ENCODE measurements around the gene AAR2. TPM values are rescaled to one million over a fixed set of nuclear protein-coding genes. Genes with fewer than 3 reads are reported as not detected.

Gene AAR2
- total RNA-seq, 4 donors from 2014 or later, result 25.5 to 33.3 (median 29.9) TPM

DNA sequence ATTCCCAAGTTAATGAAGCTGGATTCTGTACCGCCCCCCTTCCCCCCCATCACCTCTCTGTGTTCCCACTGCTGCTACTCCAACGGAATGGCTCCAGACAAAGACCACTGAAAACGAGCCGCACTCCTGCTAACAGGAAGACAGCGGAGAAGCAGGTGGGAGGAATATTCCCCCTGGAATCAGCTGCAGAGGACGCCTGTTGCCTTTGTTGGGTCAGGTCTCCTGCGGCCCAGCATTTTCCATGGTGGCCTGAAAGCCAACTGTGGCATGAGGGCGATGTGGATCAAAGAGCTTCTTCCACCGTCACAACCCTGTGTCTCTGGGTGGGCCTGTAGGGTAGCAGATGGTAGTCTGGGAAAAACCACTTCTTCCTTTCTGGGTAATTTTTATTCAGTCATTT is 16.8 kb downstream of the AAR2 start:
- Histone ChIP-seq H3K4me3 (replicated peaks in 1 of 3) (no peak overlapping the region), H3K27ac (no peak overlapping the region), H3K27me3 (no peaks in the 10 kb centered on the region), H3K9me3 (no peaks in the 10 kb centered on the region), H3K36me3 (peaks cover 19 to 45% of the 10 kb centered on the region in 2 donors), H3K4me1 (no peaks in the 10 kb centered on the region)
- no peak for TF ChIP-seq POLR2A (IDR thresholded peaks at IDR 0.05)
- TF ChIP-seq, protein P1, sequence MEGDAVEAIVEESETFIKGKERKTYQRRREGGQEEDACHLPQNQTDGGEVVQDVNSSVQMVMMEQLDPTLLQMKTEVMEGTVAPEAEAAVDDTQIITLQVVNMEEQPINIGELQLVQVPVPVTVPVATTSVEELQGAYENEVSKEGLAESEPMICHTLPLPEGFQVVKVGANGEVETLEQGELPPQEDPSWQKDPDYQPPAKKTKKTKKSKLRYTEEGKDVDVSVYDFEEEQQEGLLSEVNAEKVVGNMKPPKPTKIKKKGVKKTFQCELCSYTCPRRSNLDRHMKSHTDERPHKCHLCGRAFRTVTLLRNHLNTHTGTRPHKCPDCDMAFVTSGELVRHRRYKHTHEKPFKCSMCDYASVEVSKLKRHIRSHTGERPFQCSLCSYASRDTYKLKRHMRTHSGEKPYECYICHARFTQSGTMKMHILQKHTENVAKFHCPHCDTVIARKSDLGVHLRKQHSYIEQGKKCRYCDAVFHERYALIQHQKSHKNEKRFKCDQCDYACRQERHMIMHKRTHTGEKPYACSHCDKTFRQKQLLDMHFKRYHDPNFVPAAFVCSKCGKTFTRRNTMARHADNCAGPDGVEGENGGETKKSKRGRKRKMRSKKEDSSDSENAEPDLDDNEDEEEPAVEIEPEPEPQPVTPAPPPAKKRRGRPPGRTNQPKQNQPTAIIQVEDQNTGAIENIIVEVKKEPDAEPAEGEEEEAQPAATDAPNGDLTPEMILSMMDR (IDR thresholded peaks at IDR 0.05), result no peak
- intact Hi-C loops (cut with DNase I), result no loop called here
- WGBS, 2 donors, result 91 to 97% methylated on average over 9 of the region's 9 CpGs
- no peak for DNase-seq

DNA sequence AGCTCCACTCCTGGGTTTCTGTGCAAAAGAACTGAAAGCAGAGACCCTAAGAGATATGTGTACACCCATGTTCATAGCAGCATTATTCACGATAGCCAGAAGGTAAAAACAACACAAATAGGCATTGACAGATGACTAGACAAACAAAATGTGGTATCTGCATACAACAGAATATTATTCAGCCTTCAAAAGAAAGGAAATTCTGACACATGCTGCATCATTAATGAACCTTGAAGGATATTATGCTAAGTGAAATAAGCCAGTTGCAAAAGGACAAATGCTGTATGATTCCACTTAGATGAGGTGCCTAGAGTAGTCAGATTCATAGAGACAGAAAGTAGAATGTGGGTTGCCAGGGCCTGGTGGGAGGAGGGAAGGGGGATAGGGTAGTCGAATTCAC is 17.8 kb downstream of the AAR2 start:
- WGBS, 2 donors, result 72 to 76% methylated on average over 2 of the region's 2 CpGs
- H3K4me1 ChIP-seq, result no peaks in the 10 kb centered on the region
- no peaks in the 10 kb centered on the region for H3K27me3 ChIP-seq
- no peak overlapping the region for H3K27ac ChIP-seq
- TF ChIP-seq, protein P1 (IDR thresholded peaks at IDR 0.05), result no peak
- no peak for TF ChIP-seq POLR2A (IDR thresholded peaks at IDR 0.05)
- intact Hi-C loops (cut with DNase I), result no loop called here
- H3K36me3 ChIP-seq, result peaks cover 14 to 36% of the 10 kb centered on the region in 2 donors
- H3K4me3 ChIP-seq (replicated peaks in 1 of 3), result no peak overlapping the region
- no peaks in the 10 kb centered on the region for H3K9me3 ChIP-seq
- DNase-seq, result no peak

GRCh38 chr20:36255445-36255844 is 19.2 kb downstream of the AAR2 start:
- Histone ChIP-seq H3K9me3 (no peaks in the 10 kb centered on the region), H3K4me1 (no peaks in the 10 kb centered on the region), H3K36me3 (peaks cover 9 to 32% of the 10 kb centered on the region in 2 donors), H3K27me3 (no peaks in the 10 kb centered on the region), H3K4me3 (replicated peaks in 1 of 3) (no peak overlapping the region), H3K27ac (no peak overlapping the region)
- no peak for TF ChIP-seq POLR2A (IDR thresholded peaks at IDR 0.05)
- TF ChIP-seq, protein P1 (IDR thresholded peaks at IDR 0.05), result no peak
- no peak for DNase-seq
- intact Hi-C loops (cut with DNase I), result no loop called here
- 97 to 99% methylated on average over 12 of the region's 12 CpGs for WGBS, 2 donors

DNA sequence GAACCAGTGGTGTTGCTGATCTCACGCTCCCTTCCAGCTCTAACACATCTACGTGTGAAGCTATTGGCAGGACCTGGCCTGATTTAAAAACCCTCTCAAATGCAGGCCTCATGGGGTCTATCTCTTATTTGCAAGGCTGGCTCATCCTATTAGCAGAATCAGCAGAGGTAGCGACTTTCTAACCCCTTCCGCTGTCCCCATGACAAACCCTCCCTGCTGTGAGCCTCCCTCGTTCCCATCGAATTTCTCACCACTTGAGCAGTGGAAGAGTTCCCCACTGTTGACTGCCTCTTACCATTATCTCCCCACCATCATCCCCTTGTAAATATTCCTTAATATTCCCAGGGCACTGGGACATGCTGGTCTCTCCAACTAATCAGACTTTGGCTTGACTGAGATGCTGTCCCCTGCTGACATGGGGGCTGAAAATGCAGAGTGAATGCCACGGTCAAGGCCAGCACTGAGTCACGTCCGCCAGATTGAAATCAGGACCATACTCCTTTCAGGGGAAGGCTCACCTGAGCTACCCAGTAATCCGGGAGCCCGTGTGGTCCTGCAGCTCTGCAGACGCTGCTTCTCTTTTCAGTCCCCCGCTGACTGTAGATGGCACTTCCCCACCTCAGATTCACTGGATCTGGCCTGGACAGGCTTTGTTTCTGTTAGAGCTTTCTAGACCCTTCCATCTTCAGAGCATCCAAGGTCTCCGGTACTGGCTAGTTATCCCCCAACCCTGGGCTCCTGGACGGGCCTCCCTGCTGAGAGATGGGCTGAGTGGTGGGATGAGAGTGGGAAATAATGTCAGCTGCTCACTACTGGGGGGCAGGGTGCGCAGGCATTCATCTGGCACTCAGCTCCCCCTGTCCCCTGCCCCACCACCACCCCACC is 23.1 kb downstream of the AAR2 start:
- no peaks in the 10 kb centered on the region for H3K4me1 ChIP-seq
- TF ChIP-seq, protein P1 (IDR thresholded peaks at IDR 0.05), result no peak
- no peak for TF ChIP-seq POLR2A (IDR thresholded peaks at IDR 0.05)
- WGBS, 2 donors, result 47 to 51% methylated on average over 16 of the region's 16 CpGs
- no peaks in the 10 kb centered on the region for H3K9me3 ChIP-seq
- DNase-seq, result no peak
- peaks cover 9 to 21% of the 10 kb centered on the region in 2 donors for H3K36me3 ChIP-seq
- H3K27me3 ChIP-seq, result no peaks in the 10 kb centered on the region
- intact Hi-C loops (cut with DNase I), result no loop called here
- H3K27ac ChIP-seq, result no peak overlapping the region
- H3K4me3 ChIP-seq (replicated peaks in 1 of 3), result no peak overlapping the region

GRCh38 chr20:36260316-36260715 is 24.0 kb downstream of the AAR2 start:
- no peaks in the 10 kb centered on the region for H3K9me3 ChIP-seq

More at GRCh38 chr20:36260316-36260715, 24.0 kb downstream of the AAR2 start:
- DNase-seq, result no peak
- 48 to 54% methylated on average over 7 of the region's 7 CpGs for WGBS, 2 donors
- intact Hi-C loops (cut with DNase I), result no loop called here
- Histone ChIP-seq H3K36me3 (peaks cover 9 to 14% of the 10 kb centered on the region in 2 donors), H3K4me1 (no peaks in the 10 kb centered on the region), H3K4me3 (replicated peaks in 1 of 3) (no peak overlapping the region), H3K27me3 (no peaks in the 10 kb centered on the region), H3K27ac (no peak overlapping the region)
- TF ChIP-seq POLR2A (IDR thresholded peaks at IDR 0.05), result no peak
- TF ChIP-seq, protein P1 (IDR thresholded peaks at IDR 0.05), result no peak
